Retina (tissue), 1 donor: Measurements from ENCODE around the gene PLA2G4E.

ENCODE experiments used
- DNase-seq: peaks from one replicate; pipeline ENCODE4 v3.0.0-alpha.2; 2016

The PLA2G4E gene

DNA sequence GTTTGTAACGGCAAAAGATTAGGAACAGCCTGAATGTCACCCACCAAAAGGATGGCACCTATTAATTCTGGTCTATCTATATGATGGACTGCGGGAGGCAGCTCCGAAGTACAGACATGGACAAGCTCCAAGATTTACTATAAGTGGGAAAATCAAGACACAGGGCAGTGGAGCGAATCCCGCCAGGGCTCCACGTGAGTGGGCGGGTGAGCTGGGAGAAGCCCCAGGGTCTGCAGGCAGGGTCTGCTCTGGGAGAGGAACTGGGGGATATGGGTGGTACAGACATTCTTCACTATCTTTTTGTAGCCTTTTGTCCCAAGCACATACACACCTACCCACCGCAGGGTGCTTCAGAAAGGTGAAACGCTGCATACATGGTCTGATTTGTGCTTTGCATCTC lies 88.7 kb downstream of the PLA2G4E start:
- DNase-seq, result no peak
